Measurements from ENCODE around the gene PRPSAP1. TPM values are rescaled to one million over a fixed set of nuclear protein-coding genes. Genes with fewer than 3 reads are reported as not detected.
"Not testable (repeated sequence)": the region's sequence is repeated elsewhere in the genome, so short reads cannot be mapped to it uniquely, and the experiment has no call there.

The PRPSAP1 gene
- total RNA-seq, 4 donors from 2014 or later = 133 to 198 (median 167) TPM

DNA sequence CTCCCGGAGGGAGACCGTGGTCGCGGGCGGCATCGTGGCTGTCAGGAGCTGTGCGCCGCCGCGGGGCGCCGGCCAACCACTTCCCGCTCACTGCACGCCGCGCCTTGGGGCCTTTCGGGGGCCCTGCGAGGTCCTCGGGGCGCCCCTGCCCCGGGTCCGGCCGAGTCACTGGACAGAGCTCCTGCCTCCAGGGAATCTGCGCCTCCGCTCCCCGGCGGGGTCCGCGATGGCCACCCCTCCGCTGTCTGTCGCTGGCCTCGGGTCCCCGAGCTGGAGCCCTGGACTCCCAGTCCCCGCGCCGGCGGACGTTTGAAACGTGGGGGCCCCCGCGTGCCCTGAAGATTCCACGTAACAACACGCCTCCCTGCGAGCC lies 45.8 kb downstream of the PRPSAP1 start, which contains the start of gene QRICH2:
TSS of gene QRICH2 (minus strand) at position 311 of the 373 bp plus-strand sequence. CDS start at position 33, 278 bp downstream.
- no peaks in the 10 kb centered on the region for H3K4me1 ChIP-seq
- WGBS, 2 donors = 95 to 97% methylated on average over 23 to 28 of the region's 44 CpGs
- no peaks in the 10 kb centered on the region for H3K27me3 ChIP-seq
- no peaks in the 10 kb centered on the region for H3K9me3 ChIP-seq
- peaks cover 33 to 38% of the 10 kb centered on the region in 2 donors for H3K36me3 ChIP-seq
- no peak for TF ChIP-seq POLR2A (IDR thresholded peaks at IDR 0.05)
- TF ChIP-seq, protein P1, sequence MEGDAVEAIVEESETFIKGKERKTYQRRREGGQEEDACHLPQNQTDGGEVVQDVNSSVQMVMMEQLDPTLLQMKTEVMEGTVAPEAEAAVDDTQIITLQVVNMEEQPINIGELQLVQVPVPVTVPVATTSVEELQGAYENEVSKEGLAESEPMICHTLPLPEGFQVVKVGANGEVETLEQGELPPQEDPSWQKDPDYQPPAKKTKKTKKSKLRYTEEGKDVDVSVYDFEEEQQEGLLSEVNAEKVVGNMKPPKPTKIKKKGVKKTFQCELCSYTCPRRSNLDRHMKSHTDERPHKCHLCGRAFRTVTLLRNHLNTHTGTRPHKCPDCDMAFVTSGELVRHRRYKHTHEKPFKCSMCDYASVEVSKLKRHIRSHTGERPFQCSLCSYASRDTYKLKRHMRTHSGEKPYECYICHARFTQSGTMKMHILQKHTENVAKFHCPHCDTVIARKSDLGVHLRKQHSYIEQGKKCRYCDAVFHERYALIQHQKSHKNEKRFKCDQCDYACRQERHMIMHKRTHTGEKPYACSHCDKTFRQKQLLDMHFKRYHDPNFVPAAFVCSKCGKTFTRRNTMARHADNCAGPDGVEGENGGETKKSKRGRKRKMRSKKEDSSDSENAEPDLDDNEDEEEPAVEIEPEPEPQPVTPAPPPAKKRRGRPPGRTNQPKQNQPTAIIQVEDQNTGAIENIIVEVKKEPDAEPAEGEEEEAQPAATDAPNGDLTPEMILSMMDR (IDR thresholded peaks at IDR 0.05) = no peak
- no peak within 1 kb of the TSS for H3K27ac ChIP-seq
- no peak within 1 kb of the TSS for H3K4me3 ChIP-seq (replicated peaks in 1 of 3)
- intact Hi-C loops (cut with DNase I) = loop anchor here (5.0 kb wide), 1 partner anchor 149 kb away; no protein-coding TSS in a partner anchor
- DNase-seq = no peak

DNA sequence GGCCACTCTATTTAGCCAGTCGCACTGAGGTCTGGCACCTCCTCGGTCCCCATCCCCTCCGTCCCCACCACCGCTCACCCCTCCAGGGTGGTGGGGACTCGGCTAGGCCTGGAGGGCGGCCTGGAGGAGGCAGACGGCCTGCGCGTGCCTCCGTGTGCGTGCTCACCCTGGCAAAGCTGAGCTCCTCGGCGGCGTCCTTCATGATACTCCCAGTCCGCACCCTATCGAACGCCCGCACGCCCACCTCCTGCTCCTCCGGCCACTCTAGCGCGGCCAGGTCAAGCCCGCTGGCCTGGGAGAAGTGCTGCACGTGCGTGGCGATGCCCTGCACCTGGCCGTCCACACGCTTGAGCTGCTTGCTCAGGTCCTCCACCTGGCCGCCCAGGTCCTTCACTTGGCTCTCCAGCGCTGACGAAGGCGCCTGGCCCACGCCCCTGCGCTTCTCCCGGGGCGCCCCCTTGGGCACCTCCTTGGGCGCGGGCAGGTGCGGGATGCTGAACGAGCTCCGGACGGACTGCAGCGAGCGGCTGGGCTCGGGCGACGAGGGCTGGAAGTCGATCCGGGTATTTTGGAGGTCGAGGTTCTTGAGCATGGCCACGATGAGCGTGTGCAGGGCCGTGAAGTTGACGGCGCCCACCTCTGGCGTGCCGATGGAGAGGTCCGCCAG lies 46.3 kb downstream of the PRPSAP1 start:
- no peak overlapping the region for H3K4me3 ChIP-seq (replicated peaks in 1 of 3)
- no peaks in the 10 kb centered on the region for H3K4me1 ChIP-seq
- 97% methylated on average over 47 to 53 of the region's 58 CpGs for WGBS, 2 donors
- intact Hi-C loops (cut with DNase I) = loop anchor here (5.0 kb wide), 1 partner anchor 150 kb away; no protein-coding TSS in a partner anchor
- no peak for TF ChIP-seq POLR2A (IDR thresholded peaks at IDR 0.05)
- TF ChIP-seq, protein P1 (IDR thresholded peaks at IDR 0.05) = no peak
- H3K36me3 ChIP-seq = peaks cover 31 to 33% of the 10 kb centered on the region in 2 donors
- H3K27me3 ChIP-seq = no peaks in the 10 kb centered on the region
- no peak overlapping the region for H3K27ac ChIP-seq
- DNase-seq = no peak
- H3K9me3 ChIP-seq = no peaks in the 10 kb centered on the region

DNA sequence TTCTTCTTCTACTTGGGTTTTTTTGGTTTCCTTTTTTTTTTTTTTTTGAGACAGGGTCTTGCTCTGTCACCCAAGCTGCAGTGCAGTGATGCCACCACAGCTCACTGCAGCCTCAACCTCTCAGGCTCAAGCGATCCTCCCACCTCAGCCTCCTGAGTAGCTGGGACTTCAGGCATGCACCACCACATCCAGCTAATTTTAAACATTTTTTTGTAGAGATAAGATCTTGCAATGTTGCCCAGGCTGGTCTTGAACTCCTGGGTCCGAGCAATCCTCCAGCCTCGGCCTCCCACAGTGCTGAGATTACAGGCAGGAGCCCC lies 48.6 kb downstream of the PRPSAP1 start:
- not testable (repeated sequence) for H3K9me3 ChIP-seq; H3K4me3 ChIP-seq (replicated peaks in 1 of 3); H3K4me1 ChIP-seq; DNase-seq; H3K27me3 ChIP-seq; H3K27ac ChIP-seq
- 92 to 98% methylated on average over 3 of the region's 3 CpGs for WGBS, 2 donors
- intact Hi-C loops (cut with DNase I) = loop anchor here (2.0 to 5.0 kb wide), 2 partner anchors 94 to 152 kb away; no protein-coding TSS in a partner anchor
- H3K36me3 ChIP-seq = peaks cover 11 to 12% of the 10 kb centered on the region in 2 donors

DNA sequence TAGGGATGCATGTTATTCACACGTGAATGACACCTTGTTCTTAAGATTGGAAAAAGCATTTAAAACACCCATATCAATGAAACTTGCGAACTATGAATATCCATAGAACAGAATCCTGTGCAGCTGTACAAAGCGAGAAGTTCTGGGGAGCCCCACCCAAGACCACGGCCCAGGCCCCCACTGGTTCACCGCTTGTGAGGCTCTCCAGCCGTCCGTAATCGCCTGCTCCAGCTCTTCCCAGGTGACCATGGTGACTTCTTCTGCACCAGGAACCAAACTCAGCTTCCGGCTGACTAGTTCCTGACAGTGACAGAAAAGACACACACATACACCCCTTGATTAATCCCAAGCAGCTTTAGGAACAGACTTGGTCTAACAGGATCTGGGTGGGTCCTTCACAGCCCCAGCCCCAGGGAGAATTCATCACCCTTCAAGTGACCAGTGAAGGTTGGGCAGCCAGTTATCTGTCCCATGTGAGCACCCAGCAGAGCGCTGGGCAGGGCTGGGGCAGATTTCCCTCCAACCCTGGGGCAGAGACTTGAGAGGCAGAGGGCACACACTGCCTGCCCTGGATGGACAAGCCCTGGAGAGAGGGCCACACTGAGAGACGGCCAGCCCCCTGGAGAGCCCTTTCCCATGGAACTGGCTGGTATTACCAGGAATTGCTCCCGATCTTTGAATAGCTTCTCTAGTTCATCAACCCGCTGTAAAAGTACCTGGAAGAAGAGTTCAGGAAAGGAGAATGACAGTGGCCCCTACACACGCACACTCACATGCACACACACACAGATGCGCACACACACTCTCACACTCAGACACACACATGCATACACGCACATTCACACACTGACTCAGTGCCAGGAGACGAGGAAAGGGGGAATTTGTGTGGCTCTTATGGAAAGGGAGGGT lies 49.2 kb downstream of the PRPSAP1 start:
- Histone ChIP-seq H3K27ac (no peak overlapping the region), H3K9me3 (no peaks in the 10 kb centered on the region), H3K4me3 (replicated peaks in 1 of 3) (no peak overlapping the region), H3K4me1 (no peaks in the 10 kb centered on the region), H3K27me3 (no peaks in the 10 kb centered on the region), H3K36me3 (peaks cover 8 to 12% of the 10 kb centered on the region in 2 donors)
- TF ChIP-seq POLR2A (IDR thresholded peaks at IDR 0.05) = no peak
- TF ChIP-seq, protein P1 (IDR thresholded peaks at IDR 0.05) = no peak
- WGBS, 2 donors = 89% methylated on average over 16 to 17 of the region's 17 CpGs
- intact Hi-C loops (cut with DNase I) = loop anchor here (2.0 to 5.0 kb wide), 2 partner anchors 94 to 153 kb away; no protein-coding TSS in a partner anchor
- no peak for DNase-seq

DNA sequence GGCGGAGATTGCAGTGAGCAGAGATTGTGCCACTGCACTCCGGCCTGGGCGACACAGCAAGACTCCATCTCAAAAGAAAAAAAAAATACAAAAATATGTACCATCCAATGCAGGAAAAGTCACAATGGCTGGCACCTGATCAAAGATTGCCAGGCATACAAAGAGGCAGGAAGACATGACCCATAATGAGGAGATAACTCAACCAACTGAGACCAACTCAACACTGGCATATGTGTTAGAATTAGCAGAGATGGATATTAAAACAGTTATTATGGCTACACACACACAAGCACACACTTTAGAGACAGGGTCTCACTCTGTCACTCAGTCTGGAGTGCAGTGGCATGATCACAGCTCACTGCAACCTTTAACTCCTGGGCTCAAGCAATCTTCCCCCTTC lies 56.3 kb downstream of the PRPSAP1 start:
- H3K4me3 ChIP-seq (replicated peaks in 1 of 3) = no peak overlapping the region
- H3K4me1 ChIP-seq = no peaks in the 10 kb centered on the region
- TF ChIP-seq POLR2A (IDR thresholded peaks at IDR 0.05) = no peak
- TF ChIP-seq, protein P1 (IDR thresholded peaks at IDR 0.05) = no peak
- intact Hi-C loops (cut with DNase I) = no loop called here
- no peaks in the 10 kb centered on the region for H3K9me3 ChIP-seq
- H3K36me3 ChIP-seq = peaks cover 0 to 7% of the 10 kb centered on the region in 2 donors
- no peak for DNase-seq
- H3K27me3 ChIP-seq = no peaks in the 10 kb centered on the region
- no peak overlapping the region for H3K27ac ChIP-seq
- 95 to 96% methylated on average over 3 of the region's 3 CpGs for WGBS, 2 donors
